CD4-positive, alpha-beta T cell treated with Interleukin-6 at 100 ng/mL for 8 hours (primary cell): Measurements from ENCODE around the gene RFNG.

Source experiments
- DNase-seq: peaks from one replicate; pipeline ENCODE4 v3.0.0-alpha.2; 2020; ENCODE audit warnings: mixed read lengths, low spot score

The RFNG gene

GRCh38 chr17:82077617-82078358 lies 26.2 kb upstream of the RFNG start:
- DNase-seq, result no peak

DNA sequence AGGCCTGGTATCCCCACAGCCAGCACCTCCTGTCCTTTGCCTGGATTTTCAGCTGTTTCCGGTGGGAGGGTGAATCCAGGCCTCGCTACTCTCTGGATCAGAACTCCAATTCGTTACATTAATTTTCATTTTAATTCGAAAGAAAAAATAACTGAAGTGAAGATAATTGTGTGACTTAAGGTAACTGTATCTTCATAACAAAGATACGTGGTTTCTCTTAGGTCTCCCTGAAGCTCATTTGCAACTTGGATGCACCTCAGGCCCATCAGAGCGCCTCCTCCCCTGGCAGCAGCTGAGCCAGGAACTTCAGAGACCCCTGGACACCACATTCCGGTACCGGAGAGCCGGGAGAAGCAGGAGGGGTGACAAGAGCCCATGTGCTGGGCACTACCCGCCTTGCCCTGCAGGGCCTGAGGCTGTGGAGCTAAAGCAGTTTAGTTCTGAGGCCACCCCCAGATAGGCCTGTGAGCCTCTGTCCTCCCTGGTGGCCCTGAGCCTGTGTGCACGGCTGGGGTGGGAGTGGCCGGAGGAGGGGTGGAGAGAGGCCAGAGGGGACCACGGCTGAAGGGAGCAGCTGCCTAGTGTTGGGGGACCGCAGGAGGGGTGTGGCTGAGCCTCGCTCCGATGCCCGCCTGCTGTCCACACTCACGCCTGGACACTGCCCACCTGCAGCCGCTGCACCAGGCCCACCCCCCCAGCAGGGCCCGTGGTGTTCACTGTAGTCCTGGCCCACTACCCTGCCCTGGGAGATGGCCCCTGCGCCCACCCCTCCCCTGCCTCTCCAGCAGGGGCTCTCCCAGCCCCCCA lies 25.4 kb upstream of the RFNG start:
- no peak for DNase-seq

DNA sequence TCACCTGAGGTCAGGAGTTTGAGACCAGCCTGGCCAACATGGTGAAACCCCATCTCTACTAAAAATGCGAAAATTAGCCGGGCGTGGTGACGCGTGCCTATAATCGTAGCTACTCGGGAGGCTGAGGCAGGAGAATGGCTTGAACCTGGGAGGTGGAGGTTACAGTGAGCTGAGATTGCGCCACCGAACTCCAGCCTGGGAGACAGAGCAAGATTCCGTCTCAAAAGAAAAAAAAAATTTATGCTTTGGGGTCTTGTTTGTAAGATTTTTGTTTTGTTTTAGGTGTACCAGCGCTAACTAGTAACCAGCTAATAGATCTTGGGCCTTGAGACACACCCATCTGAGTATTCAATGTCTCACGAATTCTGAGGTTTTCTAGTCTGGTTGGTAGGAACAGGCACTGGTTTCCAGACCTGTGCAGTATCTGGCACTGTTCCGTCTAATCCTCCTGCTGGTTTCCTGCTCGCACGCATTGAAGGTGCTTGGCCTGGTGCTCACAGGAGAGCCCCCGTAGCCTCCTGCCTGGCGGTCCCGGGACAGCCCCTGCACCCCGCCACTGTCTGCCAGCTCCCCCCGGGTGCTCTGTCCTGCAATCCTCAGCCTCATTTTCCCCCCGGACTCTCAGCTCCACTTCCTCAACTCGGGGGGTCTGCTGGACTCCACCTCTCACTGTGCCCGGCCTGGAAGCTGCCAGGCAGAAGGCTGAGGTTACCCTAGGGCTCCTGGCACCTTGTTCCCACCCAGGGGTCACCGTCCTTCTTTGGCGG lies 24.6 kb upstream of the RFNG start:
- no peak for DNase-seq

GRCh38 chr17:82073446-82073845 lies 21.8 kb upstream of the RFNG start:
- DNase-seq, result no peak

DNA sequence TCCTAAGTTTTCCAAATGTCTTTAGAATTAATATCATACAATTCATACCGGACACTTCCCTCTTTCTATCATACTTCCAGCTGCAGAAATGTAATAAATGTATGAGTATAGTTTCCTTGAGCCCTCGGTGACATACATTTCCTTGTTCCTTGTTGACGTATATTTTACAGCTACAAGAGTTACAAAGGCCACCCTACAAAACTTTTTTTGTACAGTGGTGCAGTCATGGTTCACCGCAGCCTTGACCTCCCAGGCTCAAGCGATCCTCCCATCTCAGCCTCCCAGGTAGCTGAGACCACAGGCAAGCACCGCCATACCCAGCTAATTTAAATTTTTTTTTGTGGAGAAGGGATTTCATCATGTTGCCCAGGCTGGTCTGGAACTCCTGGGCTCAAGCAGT lies 21.2 kb upstream of the RFNG start:
- no peak for DNase-seq

DNA sequence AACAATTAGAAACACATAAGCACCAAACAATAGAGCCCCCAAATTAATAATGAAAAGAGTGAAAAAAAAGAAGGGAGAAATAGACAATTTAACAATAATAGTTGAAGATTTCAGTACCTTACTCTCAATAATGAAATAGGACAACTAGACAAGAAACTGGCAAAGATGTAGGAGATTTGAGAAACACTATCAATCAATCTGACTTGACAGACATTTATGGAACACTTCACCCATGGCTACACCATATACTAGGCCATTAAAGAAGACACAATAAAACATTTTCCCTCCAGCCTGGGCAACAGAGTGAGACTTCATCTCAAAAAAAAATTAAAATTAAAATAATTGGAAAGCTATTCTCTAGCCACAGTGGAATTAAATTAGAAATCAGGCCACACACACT lies 19.0 kb upstream of the RFNG start:
- no peak for DNase-seq

GRCh38 chr17:82065638-82066303 lies 14.2 kb upstream of the RFNG start, which contains the start of gene DUS1L:
TSS of gene DUS1L (minus strand) at chr17:82065804. CDS start at chr17:82065059, 745 bp downstream.
- DNase-seq, result peak; percentile 49

DNA sequence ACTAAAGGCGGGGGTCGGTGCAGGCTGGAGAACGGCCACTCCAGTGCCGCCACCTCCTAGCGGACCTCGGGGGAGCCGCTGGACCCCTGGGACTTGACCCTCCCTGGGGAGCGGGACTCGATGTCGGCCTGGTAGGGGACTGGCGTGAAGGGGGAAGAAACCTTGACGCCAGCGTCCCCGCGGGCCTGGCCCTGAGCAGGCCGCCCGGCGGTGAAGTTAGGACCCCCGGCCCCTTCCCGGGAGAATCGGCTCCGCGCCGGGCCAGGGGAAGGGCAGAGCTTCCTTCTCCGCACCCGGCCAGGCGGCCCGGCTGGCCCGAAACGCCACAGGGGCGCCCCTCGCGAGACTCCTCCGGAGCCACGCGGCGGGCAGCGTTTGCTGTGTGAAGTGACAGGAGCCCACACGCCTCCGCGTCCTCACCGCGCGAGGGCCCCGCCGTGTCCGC lies 13.6 kb upstream of the RFNG start:
- DNase-seq, result peak; percentile 12

DNA sequence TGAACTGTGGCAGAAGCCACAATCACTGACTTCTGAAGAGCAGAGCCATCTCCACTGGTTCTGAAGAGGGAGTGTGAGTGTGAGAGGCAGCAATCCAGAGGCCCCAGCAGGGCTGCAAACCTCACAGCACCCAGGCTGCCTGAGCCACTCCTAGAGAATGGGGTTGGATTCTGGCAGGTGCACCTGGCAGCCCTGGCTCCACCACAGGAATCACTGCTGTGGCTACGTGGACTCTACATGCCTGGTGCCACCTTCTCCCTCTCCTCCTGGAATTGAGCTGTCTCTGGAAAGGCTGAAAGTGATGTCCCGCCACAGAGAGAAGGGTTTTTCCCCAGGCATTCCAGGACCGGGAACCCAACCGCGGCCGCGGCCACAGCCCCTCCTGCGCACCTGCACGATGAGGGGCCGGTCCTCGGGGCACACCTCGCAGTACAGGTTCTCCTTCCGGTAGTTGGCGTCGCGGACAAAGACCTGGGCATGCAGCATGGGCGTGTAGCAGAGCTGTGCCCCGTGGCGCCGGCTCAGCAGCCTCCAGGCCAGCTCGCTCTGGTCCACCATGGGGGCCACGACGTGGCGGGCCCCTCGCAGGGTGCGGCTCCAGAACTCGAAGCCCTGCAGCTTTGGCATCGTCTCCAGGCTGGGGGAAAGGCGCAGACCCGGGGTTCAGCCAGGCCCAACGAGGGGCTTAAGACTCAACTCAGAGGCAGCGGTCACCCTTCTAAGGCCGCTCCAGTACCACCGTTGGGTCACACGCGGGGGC lies 13.0 kb upstream of the RFNG start:
- DNase-seq, result no peak

DNA sequence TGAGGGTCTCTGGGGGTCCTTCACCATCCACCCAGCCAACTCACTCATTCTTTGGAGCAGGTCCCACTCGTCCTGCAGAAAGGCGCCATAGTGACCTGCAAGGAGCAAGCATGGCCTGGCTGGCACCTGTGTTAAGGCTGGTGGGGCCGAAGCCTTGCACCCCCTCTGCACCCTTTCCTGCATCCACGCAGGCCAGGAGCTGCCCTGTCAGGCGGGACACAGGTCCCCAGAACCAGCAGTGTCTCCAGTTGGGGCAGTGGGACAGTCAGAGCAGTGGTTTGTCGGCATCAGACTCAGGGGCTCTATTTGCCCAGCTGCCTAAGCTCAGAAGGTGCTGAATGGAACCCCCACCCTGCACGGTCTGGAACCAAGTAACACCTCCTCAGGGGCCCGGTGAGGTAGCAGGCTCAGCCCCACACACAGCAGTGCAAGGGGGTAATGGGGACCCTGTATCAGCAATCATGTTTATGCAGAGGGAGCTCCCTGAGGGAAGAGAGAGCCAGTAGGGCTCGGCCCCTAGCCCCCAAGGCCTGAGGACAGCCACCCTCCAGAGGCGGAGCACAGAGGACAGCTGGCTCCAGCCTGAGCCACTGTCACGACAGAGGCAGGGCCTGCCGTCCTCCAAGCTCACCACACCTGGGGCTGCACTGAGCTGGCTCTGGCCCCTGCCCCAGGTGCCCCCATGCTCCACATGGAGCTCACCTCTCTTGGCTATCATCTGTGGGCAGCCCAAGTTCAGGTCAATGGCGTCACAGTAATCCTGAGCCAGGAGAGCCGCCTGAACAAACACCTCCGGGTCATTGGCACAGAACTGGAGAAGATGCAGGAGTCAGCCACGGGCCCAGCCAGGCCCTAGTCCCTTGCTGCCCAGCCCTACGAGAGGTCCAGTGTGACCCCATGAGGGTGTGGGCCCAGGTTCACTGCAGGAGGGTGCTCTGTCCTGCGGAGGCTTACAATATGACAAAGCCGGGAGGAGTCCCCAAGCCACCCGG lies 12.1 kb upstream of the RFNG start:
- DNase-seq, result no peak

- no peak for DNase-seq
These were observed 11.4 kb upstream of the RFNG start for GRCh38 chr17:82062984-82063368.

DNA sequence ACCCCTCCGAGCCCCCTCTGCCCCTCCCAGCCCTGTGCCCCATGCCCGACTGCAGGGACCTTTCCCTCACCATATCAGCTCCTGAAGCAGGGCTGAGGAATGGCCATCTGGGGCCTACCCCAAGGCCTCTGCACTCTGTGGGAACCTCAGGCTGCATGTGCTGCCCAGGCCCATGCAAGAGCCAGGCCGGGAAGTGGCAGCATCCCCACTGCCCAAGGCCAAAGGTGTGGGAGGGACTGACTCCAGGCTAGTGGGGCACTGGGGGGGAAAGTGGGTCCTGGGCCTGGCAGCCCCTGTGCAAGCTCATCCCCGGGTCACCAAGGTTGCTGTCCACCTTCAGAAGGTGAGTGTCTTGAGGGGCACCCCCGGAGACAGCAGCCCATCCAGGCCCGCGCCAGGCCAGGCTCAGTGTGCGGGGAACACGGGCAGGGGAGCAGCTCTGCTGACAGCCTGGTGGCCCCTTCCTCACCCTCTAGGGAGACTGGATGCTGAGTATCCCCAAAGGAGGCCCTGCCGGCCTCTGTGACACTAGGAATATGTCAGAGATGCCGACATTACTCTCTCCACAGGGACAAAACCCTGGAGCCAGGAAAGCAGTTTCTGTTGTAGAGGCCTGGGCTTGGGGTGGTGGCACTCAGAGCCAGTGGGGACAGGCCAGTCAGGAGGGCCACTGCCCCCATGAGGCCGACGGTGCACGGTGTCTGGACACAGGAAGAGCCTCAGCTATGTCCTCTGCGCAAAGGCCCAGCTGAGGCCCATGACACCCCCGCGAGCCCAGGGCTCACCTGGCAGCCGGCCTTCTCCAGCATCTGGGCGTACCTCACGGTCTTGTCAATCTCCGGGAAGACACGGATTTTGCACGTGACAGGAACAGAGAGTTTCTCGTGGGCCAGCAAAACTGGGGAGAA lies 10.7 kb upstream of the RFNG start:
- no peak for DNase-seq

- DNase-seq, result no peak
These were observed 9.7 kb upstream of the RFNG start for GRCh38 chr17:82061047-82061925.

- no peak for DNase-seq
These were observed 9.0 kb upstream of the RFNG start for GRCh38 chr17:82060614-82061013.

- no peak for DNase-seq
These were observed 8.4 kb upstream of the RFNG start for GRCh38 chr17:82060001-82060380.

DNA sequence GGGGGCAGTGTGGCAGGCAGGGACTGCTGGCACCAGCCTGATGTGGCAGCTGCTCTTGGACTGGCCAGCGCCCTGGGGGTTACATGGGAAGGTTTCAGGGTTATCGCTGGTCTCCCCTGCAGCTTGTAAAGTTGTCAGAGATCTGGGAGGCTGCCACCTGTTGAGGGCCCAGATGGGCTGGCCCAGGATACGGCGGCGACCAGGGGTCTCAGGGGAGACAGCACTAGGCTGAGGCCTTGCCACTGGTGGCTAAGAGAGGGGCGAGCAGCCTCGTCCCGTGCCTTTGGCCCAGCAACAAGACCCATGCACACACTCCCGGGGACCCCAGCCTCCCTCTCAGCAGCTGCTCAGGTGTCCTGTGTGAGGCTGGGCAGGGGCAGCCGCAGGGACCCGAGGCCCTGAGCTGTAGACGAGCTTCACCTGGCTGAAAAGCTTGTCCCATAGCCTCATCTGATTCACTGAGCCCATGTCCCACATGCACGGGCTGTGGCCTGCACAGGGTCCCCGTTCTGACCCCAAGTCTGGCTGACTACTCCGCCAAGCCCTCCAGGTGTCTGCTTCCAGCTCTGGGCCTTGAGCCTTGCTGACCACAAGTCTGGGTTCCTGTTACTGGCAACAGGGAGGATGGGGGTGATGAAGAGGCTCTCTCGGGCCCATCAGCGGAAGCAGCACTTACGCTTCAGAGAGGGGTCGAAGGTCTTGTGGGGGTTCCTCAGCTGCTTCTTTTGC lies 7.8 kb upstream of the RFNG start:
- no peak for DNase-seq

DNA sequence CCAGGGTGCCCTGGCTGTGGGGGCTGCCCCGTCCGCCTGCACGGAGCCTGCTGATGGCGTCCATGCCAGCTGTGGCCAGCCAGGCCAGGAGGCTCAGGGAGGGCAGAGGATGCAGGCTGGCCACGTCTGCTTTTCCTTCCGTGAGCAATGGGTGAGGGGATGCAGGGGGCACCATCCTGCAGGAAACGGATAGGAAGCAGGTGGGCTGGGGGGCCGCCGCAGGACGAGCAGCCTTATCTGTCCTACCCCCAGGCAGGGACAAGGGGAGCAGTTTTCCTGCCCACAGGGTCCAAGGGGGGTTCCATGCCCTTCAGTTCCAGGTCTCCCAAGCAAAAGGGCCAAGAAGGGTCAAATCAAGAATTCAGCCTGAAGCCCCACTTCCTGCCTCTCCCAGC lies 7.2 kb upstream of the RFNG start:
- DNase-seq, result no peak
